ENCODE measurements around the gene KCNMA1.

The KCNMA1 gene

DNA sequence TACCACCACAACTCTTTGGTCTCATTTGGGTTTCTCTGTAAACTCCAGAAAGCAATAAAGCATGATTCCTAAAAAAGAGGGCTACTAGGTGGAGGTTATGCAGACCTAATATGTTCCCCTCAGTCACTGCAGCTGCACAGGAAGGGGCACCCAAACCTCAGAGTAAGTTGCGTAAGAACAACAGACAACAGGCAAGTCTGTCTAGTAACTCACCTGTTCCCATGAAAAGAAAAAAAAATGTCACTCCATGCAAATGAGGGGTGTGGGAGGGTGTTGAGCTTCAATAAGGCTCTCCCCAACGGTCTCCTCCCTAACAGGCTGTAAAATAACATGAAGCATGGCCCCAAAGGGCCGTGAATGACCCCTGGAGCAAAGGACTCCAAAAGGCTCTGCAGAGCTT is 461.4 kb downstream of the KCNMA1 start:
- no peaks in the 10 kb centered on the region for H3K27me3 ChIP-seq (ENCODE audit: control insufficient read depth in 1 of 2, insufficient read depth in 2 of 2, low read length in 2 of 2)
- peaks cover 35% of the 10 kb centered on the region for H3K4me1 ChIP-seq (ENCODE audit: control insufficient read depth, insufficient read depth, low read length)
- H3K9me3 ChIP-seq (ENCODE audit: control insufficient read depth in 2 of 2, low read length in 2 of 2), result no peaks in the 10 kb centered on the region
- H3K36me3 ChIP-seq (ENCODE audit: control insufficient read depth in 2 of 2, insufficient read depth in 2 of 2, low read length in 2 of 2), result peaks cover 0 to 2% of the 10 kb centered on the region in 2 donors
- H3K9ac ChIP-seq (ENCODE audit: low read length in 2 of 2), result no peak overlapping the region
- H3K4me3 ChIP-seq (ENCODE audit: low read length in 2 of 2), result no peak overlapping the region
- H3K27ac ChIP-seq (ENCODE audit: low read length), result peak overlapping the region; percentile 70

DNA sequence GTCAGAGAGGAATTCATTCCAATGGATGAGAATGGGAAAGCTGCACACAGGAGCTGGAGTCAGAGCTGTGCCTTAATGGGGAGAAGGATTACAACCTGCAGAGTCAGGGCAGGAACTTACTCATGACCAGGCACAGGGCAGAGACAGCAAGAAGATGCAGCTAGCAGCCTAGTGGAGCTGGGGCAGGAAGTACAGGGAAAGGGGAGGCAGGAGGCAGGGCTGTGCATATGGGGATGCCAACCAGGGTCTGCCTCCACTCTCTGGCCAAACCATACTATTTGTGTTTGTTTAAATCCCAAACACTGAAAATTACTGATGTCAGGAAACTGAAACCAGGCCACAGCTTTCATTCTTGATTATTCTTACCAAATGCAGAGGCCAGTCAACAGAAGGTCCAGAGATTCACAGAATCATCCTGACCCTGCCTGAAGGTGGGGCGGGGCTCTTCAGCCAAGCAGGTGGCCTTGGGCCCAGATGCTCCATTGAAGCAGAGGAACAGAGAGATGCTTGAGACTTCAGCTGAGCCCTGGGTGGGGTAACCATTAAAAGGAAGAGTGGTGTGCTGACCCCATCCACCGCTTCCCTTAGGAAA is 461.9 kb downstream of the KCNMA1 start:
- Histone ChIP-seq H3K9ac (ENCODE audit: low read length in 2 of 2) (no peak overlapping the region), H3K9me3 (ENCODE audit: control insufficient read depth in 2 of 2, low read length in 2 of 2) (no peaks in the 10 kb centered on the region), H3K4me1 (ENCODE audit: control insufficient read depth, insufficient read depth, low read length) (peaks cover 37% of the 10 kb centered on the region), H3K4me3 (ENCODE audit: low read length in 2 of 2) (no peak overlapping the region), H3K27me3 (ENCODE audit: control insufficient read depth in 1 of 2, insufficient read depth in 2 of 2, low read length in 2 of 2) (no peaks in the 10 kb centered on the region), H3K27ac (ENCODE audit: low read length) (peak overlapping the region; percentile 70), H3K36me3 (ENCODE audit: control insufficient read depth in 2 of 2, insufficient read depth in 2 of 2, low read length in 2 of 2) (no peaks in the 10 kb centered on the region)

DNA sequence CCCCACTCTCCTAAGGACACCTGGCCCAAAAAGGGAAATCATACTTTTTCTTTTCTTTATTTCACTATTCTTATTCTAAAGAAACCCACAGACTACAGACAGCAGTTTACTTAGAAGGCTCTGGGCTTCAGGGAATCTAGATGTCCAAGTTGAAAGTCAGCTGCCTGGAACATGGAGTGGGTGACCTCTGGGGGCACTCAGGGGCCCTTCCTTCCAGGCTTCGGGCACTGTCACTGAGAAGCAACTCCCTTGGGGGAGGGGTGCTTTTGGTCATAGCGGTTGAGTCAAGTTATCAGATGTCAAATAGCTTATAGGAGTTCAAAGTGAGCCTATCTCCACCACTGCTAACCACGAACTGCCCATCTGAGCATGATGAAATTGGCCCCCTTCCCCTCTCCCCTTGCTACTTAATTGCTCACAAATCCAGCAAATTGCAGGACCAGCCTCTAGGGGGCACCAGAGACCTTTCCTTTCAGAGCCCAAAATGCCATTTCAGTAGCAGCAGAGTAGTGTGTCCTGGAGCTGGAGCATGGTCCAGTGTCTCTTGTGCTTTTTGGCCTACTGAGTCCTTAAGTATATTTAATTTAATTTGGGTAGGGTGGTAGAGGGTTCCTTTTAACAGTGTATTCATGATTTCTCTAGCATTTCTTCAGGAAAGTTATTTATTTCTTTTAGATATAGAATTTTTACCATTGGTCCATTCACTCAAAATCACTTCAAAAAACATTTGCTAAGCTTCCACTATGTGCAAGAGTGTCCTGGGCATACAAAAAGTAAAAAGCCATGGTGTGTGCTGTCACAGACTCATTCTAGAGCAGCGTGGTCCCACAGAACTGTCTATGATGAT is 463.8 kb downstream of the KCNMA1 start:
- peak overlapping the region; percentile 46 for H3K27ac ChIP-seq (ENCODE audit: low read length)
- no peak overlapping the region for H3K4me3 ChIP-seq (ENCODE audit: low read length in 2 of 2)
- H3K4me1 ChIP-seq (ENCODE audit: control insufficient read depth, insufficient read depth, low read length), result peaks cover 25% of the 10 kb centered on the region
- H3K36me3 ChIP-seq (ENCODE audit: control insufficient read depth in 2 of 2, insufficient read depth in 2 of 2, low read length in 2 of 2), result no peaks in the 10 kb centered on the region
- no peaks in the 10 kb centered on the region for H3K9me3 ChIP-seq (ENCODE audit: control insufficient read depth in 2 of 2, low read length in 2 of 2)
- H3K27me3 ChIP-seq (ENCODE audit: control insufficient read depth in 1 of 2, insufficient read depth in 2 of 2, low read length in 2 of 2), result no peaks in the 10 kb centered on the region
- H3K9ac ChIP-seq (ENCODE audit: low read length in 2 of 2), result no peak overlapping the region

DNA sequence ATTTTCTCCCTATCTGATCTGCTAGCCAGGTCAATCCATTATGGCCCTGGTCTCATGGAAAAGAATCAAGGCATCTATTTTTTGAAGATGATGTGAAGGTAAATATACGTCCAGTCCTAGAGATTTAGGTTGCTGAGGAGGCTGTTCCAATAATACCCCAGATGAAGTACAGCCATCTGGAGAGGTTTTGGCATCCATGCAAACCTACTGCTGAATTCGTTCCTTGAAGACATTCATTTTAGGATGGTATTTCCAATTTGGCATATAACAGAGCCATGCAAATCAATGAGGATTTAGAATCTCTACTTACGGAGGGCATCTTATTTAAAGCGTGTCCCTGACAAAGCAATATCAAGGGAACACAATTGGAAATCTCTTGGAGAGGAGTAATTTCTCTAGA is 465.5 kb downstream of the KCNMA1 start:
- Histone ChIP-seq H3K9me3 (ENCODE audit: control insufficient read depth in 2 of 2, low read length in 2 of 2) (no peaks in the 10 kb centered on the region), H3K4me1 (ENCODE audit: control insufficient read depth, insufficient read depth, low read length) (peaks cover 28% of the 10 kb centered on the region), H3K4me3 (ENCODE audit: low read length in 2 of 2) (no peak overlapping the region), H3K9ac (ENCODE audit: low read length in 2 of 2) (no peak overlapping the region), H3K27me3 (ENCODE audit: control insufficient read depth in 1 of 2, insufficient read depth in 2 of 2, low read length in 2 of 2) (no peaks in the 10 kb centered on the region), H3K27ac (ENCODE audit: low read length) (no peak overlapping the region), H3K36me3 (ENCODE audit: control insufficient read depth in 2 of 2, insufficient read depth in 2 of 2, low read length in 2 of 2) (no peaks in the 10 kb centered on the region)

DNA sequence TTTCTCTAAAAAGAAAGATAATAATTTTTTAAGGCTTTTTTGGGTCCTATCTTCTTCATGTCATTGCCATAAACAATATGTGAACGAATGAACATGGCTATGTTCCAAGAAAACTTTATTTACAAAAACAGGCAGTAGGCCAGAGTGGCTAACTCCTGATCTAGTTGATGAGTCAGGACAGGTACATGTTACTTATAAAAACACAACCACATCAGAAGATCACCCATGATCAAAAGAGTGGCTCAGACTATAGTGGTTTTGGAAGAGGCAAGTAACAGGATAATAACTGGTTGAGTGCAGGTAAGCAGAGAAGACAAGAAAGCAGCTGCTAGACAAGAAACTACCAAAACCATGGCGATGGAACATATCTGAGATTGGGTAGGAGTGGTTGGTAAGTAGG is 468.7 kb downstream of the KCNMA1 start:
- Histone ChIP-seq H3K4me3 (ENCODE audit: low read length in 2 of 2) (no peak overlapping the region), H3K27me3 (ENCODE audit: control insufficient read depth in 1 of 2, insufficient read depth in 2 of 2, low read length in 2 of 2) (no peaks in the 10 kb centered on the region), H3K4me1 (ENCODE audit: control insufficient read depth, insufficient read depth, low read length) (peaks cover 25% of the 10 kb centered on the region), H3K9ac (ENCODE audit: low read length in 2 of 2) (no peak overlapping the region), H3K9me3 (ENCODE audit: control insufficient read depth in 2 of 2, low read length in 2 of 2) (no peaks in the 10 kb centered on the region), H3K36me3 (ENCODE audit: control insufficient read depth in 2 of 2, insufficient read depth in 2 of 2, low read length in 2 of 2) (no peaks in the 10 kb centered on the region), H3K27ac (ENCODE audit: low read length) (no peak overlapping the region)

DNA sequence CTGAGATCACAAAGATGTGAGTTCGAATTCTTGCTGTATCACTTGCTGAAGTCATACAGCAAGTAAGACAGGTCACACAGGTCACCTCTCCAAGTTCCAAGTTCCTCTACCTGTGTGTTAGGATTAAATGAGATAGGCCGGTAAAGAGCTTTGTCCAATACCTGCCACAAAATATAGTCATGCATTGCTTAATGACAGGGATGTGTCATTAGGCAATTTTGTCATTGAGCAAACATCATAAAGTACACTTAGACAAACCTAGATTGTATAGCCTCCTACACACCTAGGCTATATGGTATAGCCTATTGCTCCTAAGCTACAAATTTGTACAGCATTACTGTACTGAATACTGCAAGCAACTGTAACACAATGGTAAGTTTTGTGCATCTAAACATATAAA is 469.4 kb downstream of the KCNMA1 start:
- Histone ChIP-seq H3K4me3 (ENCODE audit: low read length in 2 of 2) (no peak overlapping the region), H3K27ac (ENCODE audit: low read length) (no peak overlapping the region), H3K9ac (ENCODE audit: low read length in 2 of 2) (no peak overlapping the region), H3K4me1 (ENCODE audit: control insufficient read depth, insufficient read depth, low read length) (peaks cover 25% of the 10 kb centered on the region), H3K27me3 (ENCODE audit: control insufficient read depth in 1 of 2, insufficient read depth in 2 of 2, low read length in 2 of 2) (no peaks in the 10 kb centered on the region), H3K9me3 (ENCODE audit: control insufficient read depth in 2 of 2, low read length in 2 of 2) (no peaks in the 10 kb centered on the region), H3K36me3 (ENCODE audit: control insufficient read depth in 2 of 2, insufficient read depth in 2 of 2, low read length in 2 of 2) (no peaks in the 10 kb centered on the region)

DNA sequence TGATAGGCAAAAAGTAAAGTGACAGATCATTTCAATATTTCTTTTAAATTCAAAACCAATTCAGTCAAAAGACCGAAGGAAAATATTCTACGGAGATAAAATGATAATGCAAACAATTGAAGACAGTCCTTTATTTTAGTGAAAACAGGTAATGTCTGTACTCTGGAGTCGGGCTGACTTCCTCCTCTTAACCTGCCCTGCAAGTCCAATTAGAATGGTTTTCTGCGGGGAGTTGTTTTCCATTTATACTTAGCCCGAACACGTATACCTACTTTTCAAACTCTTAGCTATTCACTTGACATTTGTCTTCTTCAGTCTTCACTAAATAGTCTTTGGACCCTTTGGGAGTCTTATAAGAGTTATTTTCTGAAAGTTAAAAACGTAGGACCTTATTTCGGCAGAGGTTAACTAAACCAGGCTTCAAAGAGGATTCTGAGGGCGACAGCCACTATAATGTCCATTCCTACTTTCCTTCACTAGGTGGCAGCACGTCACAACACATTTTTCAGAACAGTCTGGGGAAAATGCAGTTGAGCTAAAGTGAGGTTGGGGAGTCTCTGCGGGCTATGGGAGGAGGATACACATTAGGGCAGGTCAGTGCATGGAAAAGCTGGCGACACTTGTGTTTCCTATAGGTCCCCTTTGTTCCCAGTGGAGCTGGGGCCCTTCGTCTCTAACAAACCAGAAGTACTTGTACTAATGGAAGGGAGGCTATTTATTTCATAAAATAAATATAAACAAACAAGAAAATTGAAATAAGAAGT is 472.0 kb downstream of the KCNMA1 start:
- Histone ChIP-seq H3K9me3 (ENCODE audit: control insufficient read depth in 2 of 2, low read length in 2 of 2) (no peaks in the 10 kb centered on the region), H3K9ac (ENCODE audit: low read length in 2 of 2) (peak overlapping the region in 1 of 2 donors; percentile 3), H3K27me3 (ENCODE audit: control insufficient read depth in 1 of 2, insufficient read depth in 2 of 2, low read length in 2 of 2) (no peaks in the 10 kb centered on the region), H3K36me3 (ENCODE audit: control insufficient read depth in 2 of 2, insufficient read depth in 2 of 2, low read length in 2 of 2) (no peaks in the 10 kb centered on the region), H3K4me3 (ENCODE audit: low read length in 2 of 2) (no peak overlapping the region), H3K27ac (ENCODE audit: low read length) (no peak overlapping the region), H3K4me1 (ENCODE audit: control insufficient read depth, insufficient read depth, low read length) (peaks cover 23% of the 10 kb centered on the region)

DNA sequence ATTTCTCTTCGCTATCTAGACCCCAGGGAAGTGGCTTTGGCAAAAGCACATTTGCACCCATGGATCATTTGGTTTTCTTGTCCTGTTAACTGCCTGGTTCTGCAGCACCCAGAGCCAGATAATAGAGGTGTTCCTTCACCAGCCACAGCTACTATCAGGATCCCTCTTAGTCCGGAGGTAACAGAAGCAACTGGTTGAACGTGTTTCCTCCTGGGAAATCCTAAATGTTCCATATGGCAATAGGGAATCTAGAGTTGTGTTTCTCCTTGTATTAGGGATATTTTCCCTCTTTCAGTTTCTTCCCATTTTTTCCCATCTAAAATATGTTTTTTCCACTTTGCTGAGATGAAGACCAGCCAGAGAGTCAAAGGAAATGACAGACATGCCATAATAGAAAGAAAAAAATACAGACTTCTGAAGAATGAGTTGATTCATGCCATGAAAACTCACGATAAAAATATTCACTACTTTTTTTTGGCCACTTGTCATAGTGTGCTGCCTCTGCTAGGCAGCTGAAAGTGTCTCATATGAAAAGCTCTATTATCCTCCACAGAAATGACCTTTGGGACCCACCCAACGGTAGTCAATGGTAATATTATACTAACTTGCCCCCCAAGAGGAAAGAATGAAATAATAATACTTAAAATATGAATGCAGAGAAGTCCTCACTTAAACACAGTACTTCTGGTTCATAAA is 472.8 kb downstream of the KCNMA1 start:
- Histone ChIP-seq H3K27me3 (ENCODE audit: control insufficient read depth in 1 of 2, insufficient read depth in 2 of 2, low read length in 2 of 2) (no peaks in the 10 kb centered on the region), H3K9ac (ENCODE audit: low read length in 2 of 2) (peak overlapping the region in 1 of 2 donors; percentile 7), H3K9me3 (ENCODE audit: control insufficient read depth in 2 of 2, low read length in 2 of 2) (no peaks in the 10 kb centered on the region), H3K36me3 (ENCODE audit: control insufficient read depth in 2 of 2, insufficient read depth in 2 of 2, low read length in 2 of 2) (no peaks in the 10 kb centered on the region), H3K4me1 (ENCODE audit: control insufficient read depth, insufficient read depth, low read length) (peaks cover 31% of the 10 kb centered on the region), H3K4me3 (ENCODE audit: low read length in 2 of 2) (no peak overlapping the region), H3K27ac (ENCODE audit: low read length) (no peak overlapping the region)

DNA sequence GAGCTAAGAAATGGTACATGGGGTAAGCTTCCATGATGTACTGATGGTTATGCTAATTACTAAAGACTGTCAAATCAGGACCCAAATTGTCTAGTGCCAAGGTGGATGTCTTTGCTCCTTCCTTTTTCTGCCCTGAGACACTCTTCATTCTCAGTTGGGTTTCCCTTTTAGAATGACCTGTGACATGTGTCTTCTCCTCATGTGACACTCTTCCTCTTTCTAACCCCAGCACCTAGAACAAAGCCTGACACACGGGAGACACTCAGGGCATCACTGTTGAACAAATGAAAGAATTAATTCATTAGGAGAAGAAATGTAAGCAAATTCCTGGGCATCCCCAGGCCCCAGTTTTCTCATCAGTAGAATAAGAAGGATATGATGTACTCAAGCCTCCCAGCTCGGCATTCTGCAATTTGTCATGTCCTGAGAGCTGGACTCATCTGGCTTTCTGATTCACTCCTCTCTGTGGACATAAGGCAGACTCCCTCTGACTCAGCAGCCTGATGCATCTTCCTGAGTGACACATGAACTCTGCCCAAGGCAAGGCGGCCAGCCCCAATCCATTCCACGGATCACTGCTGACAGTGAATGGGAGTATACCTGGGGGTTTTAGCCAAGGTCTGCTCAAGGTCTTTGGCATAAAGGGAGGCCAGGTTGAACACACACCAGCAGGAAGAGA is 473.8 kb downstream of the KCNMA1 start:
- Histone ChIP-seq H3K36me3 (ENCODE audit: control insufficient read depth in 2 of 2, insufficient read depth in 2 of 2, low read length in 2 of 2) (no peaks in the 10 kb centered on the region), H3K9ac (ENCODE audit: low read length in 2 of 2) (peak overlapping the region in 1 of 2 donors; percentile 42), H3K4me1 (ENCODE audit: control insufficient read depth, insufficient read depth, low read length) (peaks cover 31% of the 10 kb centered on the region), H3K9me3 (ENCODE audit: control insufficient read depth in 2 of 2, low read length in 2 of 2) (no peaks in the 10 kb centered on the region), H3K27me3 (ENCODE audit: control insufficient read depth in 1 of 2, insufficient read depth in 2 of 2, low read length in 2 of 2) (no peaks in the 10 kb centered on the region), H3K27ac (ENCODE audit: low read length) (peak overlapping the region; percentile 46), H3K4me3 (ENCODE audit: low read length in 2 of 2) (peak overlapping the region in 1 of 2 donors; percentile 20)

DNA sequence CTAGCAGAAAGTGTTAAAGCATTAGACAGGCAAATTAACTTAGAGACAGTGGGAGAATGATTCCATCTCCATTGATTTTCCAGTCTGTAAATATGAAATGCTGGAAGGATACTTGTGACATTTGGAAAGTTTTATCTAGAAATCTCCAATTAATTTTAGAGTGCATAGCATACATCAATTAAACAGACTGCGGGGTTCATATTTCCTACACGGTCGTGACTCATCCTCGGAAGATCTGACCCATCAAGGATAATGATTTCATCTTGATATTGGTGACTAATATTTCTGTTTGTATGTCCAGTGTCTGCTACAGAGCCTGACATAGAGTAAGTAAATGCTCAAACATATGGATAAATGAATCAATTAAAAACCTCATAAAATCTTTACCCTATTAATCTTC is 474.9 kb downstream of the KCNMA1 start:
- H3K27ac ChIP-seq (ENCODE audit: low read length), result no peak overlapping the region

More for the DNA sequence above, 474.9 kb downstream of the KCNMA1 start:
- no peaks in the 10 kb centered on the region for H3K9me3 ChIP-seq (ENCODE audit: control insufficient read depth in 2 of 2, low read length in 2 of 2)
- no peak overlapping the region for H3K4me3 ChIP-seq (ENCODE audit: low read length in 2 of 2)
- H3K9ac ChIP-seq (ENCODE audit: low read length in 2 of 2), result no peak overlapping the region
- H3K27me3 ChIP-seq (ENCODE audit: control insufficient read depth in 1 of 2, insufficient read depth in 2 of 2, low read length in 2 of 2), result no peaks in the 10 kb centered on the region
- peaks cover 28% of the 10 kb centered on the region for H3K4me1 ChIP-seq (ENCODE audit: control insufficient read depth, insufficient read depth, low read length)
- H3K36me3 ChIP-seq (ENCODE audit: control insufficient read depth in 2 of 2, insufficient read depth in 2 of 2, low read length in 2 of 2), result no peaks in the 10 kb centered on the region
